Measurements from ENCODE around the gene SOX6. TPM values are rescaled to one million over a fixed set of nuclear protein-coding genes. Genes with fewer than 3 reads are reported as not detected.

SOX6 gene
- total RNA-seq, 2 donors from 2014 or later = 3.1 to 15.5 TPM

GRCh38 chr11:15945726-15946125, 410.6 kb downstream of the SOX6 start:
- intact Hi-C loops (cut with DNase I) = no loop called here
- TF ChIP-seq CTCF (IDR thresholded peaks at IDR 0.05) = no peak
- TF ChIP-seq POLR2A (IDR thresholded peaks at IDR 0.05) = no peak
- TF ChIP-seq POLR2AphosphoS5 (IDR thresholded peaks at IDR 0.05) = no peak
- Histone ChIP-seq H3K9me3 (no peaks in the 10 kb centered on the region), H3K36me3 (no peaks in the 10 kb centered on the region), H3K27ac (no peak overlapping the region), H3K4me1 (replicated peaks) (no peaks in the 10 kb centered on the region), H3K4me3 (no peak overlapping the region), H3K27me3 (replicated peaks; ENCODE audit: insufficient read depth) (no peaks in the 10 kb centered on the region)
- 100% methylated on average over 1 of the region's 1 CpG for WGBS
- DNase-seq (ENCODE audit: low spot score) = no peak

GRCh38 chr11:15944460-15944859, 411.9 kb downstream of the SOX6 start:
- Histone ChIP-seq H3K27ac (no peak overlapping the region), H3K4me3 (no peak overlapping the region), H3K36me3 (no peaks in the 10 kb centered on the region), H3K27me3 (replicated peaks; ENCODE audit: insufficient read depth) (no peaks in the 10 kb centered on the region), H3K9me3 (no peaks in the 10 kb centered on the region), H3K4me1 (replicated peaks) (no peaks in the 10 kb centered on the region)
- DNase-seq (ENCODE audit: low spot score) = no peak
- no peak for TF ChIP-seq CTCF (IDR thresholded peaks at IDR 0.05)
- TF ChIP-seq POLR2A (IDR thresholded peaks at IDR 0.05) = no peak
- TF ChIP-seq POLR2AphosphoS5 (IDR thresholded peaks at IDR 0.05) = no peak
- intact Hi-C loops (cut with DNase I) = no loop called here

GRCh38 chr11:15943418-15944197, 412.7 kb downstream of the SOX6 start:
- no peaks in the 10 kb centered on the region for H3K4me1 ChIP-seq (replicated peaks)
- no peak overlapping the region for H3K27ac ChIP-seq
- DNase-seq (ENCODE audit: low spot score) = no peak
- no peaks in the 10 kb centered on the region for H3K27me3 ChIP-seq (replicated peaks; ENCODE audit: insufficient read depth)
- no peaks in the 10 kb centered on the region for H3K9me3 ChIP-seq
- H3K4me3 ChIP-seq = no peak overlapping the region
- intact Hi-C loops (cut with DNase I) = no loop called here
- H3K36me3 ChIP-seq = no peaks in the 10 kb centered on the region
- WGBS = 83% methylated on average over 7 of the region's 7 CpGs
- TF ChIP-seq POLR2A (IDR thresholded peaks at IDR 0.05) = no peak
- no peak for TF ChIP-seq CTCF (IDR thresholded peaks at IDR 0.05)
- TF ChIP-seq POLR2AphosphoS5 (IDR thresholded peaks at IDR 0.05) = no peak

- intact Hi-C loops (cut with DNase I) = no loop called here
- H3K4me3 ChIP-seq = no peak overlapping the region
- no peaks in the 10 kb centered on the region for H3K4me1 ChIP-seq (replicated peaks)
- no peaks in the 10 kb centered on the region for H3K27me3 ChIP-seq (replicated peaks; ENCODE audit: insufficient read depth)
- H3K36me3 ChIP-seq = no peaks in the 10 kb centered on the region
- H3K9me3 ChIP-seq = no peaks in the 10 kb centered on the region
- no peak overlapping the region for H3K27ac ChIP-seq
- 94% methylated on average over 9 of the region's 9 CpGs for whole genome bisulfite sequencing
- no peak for TF ChIP-seq CTCF (IDR thresholded peaks at IDR 0.05)
- no peak for TF ChIP-seq POLR2A (IDR thresholded peaks at IDR 0.05)
- TF ChIP-seq POLR2AphosphoS5 (IDR thresholded peaks at IDR 0.05) = no peak
- no peak for DNase-seq (ENCODE audit: low spot score)
Measured at GRCh38 chr11:15942936-15943335, 413.4 kb downstream of the SOX6 start.

- H3K9me3 ChIP-seq = no peaks in the 10 kb centered on the region
- H3K27me3 ChIP-seq (replicated peaks; ENCODE audit: insufficient read depth) = no peaks in the 10 kb centered on the region
- no peaks in the 10 kb centered on the region for H3K4me1 ChIP-seq (replicated peaks)
- TF ChIP-seq POLR2A (IDR thresholded peaks at IDR 0.05) = no peak
- TF ChIP-seq POLR2AphosphoS5 (IDR thresholded peaks at IDR 0.05) = no peak
- no peak for TF ChIP-seq CTCF (IDR thresholded peaks at IDR 0.05)
- no peak overlapping the region for H3K4me3 ChIP-seq
- no peak overlapping the region for H3K27ac ChIP-seq
- WGBS = 96% methylated on average over 7 of the region's 7 CpGs
- intact Hi-C loops (cut with DNase I) = no loop called here
- DNase-seq (ENCODE audit: low spot score) = no peak
- H3K36me3 ChIP-seq = no peaks in the 10 kb centered on the region
Measured at GRCh38 chr11:15942126-15942525, 414.2 kb downstream of the SOX6 start.

All from prostate gland (tissue), 2 donors.